Effector CD4-positive, alpha-beta T cell (primary cell): ENCODE data around the gene SLC6A3.
A peak's percentile ranks its signal among the peaks of the same experiment; 100 is the strongest.
"Not testable (repeated sequence)": the region's sequence is repeated elsewhere in the genome, so short reads cannot be mapped to it uniquely, and the experiment has no call there.

Experiments used
- DNase-seq: peaks from one replicate; pipeline ENCODE4 v3.0.0-alpha.2; 2020

SLC6A3 gene

DNA sequence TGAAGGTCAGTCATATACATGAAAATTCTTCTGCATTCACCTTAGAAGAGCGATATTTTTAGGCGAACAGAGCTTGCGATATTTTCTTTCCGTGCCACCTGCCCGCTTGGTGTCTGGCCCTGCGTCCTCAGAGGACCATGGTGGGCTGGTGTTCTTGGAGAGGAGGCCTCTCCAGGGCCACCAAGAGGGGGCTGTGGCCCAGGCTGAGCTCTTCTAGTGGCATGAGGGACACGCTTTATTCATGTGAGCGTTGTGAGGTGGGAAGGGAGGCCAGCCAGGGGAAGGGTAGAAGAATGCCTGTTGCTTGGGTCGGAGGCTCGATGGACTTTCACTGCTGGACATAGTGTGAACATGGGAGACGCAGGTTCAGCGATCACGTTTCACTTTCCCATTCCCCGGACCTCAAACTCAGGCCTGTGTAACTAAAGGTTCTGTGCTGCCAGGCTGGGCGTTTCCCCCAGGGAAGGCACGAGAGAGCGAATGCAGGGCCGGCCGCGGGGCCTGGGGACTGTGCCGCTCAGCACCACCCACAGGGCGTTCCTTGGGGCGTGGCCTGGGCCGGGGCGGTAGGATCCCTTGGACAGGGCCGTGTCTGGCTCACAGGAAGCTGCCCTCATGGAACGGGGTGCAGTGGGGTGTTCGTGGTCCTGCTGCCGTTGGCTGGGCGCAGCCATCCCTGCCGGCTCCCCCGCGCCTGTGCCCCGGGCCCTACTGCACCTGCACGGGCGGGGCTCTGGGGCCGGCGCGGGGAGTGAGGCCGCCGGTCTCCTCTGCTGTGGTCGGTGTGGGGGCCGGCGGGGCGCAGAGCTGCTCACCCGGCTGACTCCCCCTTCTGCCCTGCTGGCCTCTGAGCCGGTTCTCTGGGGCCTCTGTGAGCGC is 59.6 kb downstream of the SLC6A3 start:
- peak; percentile 69 for DNase-seq

DNA sequence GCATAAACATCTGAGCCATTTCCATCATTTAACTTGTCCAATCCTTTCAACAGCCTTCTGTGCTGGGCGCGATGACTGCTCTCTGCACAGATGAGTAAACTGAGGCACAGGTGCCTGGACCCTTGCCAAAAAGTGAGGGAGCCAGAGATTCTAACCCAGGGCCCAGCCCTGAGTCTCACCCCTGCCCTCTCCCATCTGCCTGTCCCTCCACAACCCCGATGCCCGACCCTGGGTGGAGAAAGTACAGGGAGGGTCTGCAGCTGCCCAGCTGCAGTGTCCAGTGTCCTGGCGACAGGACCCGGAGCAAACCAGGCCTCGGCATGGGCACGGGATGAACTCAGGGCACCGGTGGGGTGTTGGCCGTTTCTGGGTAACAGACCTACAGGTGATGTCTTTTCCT is 60.7 kb downstream of the SLC6A3 start:
- DNase-seq = no peak

DNA sequence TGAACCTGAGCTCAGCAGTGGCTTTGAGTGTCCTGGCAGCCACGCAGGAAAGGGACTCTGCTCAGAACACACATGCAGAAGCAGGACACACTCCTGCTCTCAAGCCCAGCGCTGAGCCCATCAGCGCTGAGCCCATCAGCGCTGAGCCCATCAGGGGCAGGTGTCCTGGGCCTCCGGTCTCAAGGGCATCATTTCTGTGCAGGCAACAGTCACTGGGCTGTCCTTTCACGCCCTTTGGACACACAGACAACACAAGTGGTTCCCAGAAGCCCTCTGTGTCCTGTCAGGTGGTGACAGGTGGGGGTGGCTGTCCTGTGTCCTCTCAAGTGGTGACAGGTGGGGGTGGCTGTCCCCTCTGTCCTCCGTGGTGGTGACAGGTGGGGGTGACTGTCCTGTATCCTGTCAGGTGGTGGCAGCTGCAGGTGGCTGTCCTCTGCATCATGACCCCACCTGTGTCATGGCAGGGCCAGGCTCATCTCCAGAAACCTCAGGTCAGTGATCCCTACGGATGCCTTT is 61.3 kb downstream of the SLC6A3 start:
- no peak for DNase-seq

DNA sequence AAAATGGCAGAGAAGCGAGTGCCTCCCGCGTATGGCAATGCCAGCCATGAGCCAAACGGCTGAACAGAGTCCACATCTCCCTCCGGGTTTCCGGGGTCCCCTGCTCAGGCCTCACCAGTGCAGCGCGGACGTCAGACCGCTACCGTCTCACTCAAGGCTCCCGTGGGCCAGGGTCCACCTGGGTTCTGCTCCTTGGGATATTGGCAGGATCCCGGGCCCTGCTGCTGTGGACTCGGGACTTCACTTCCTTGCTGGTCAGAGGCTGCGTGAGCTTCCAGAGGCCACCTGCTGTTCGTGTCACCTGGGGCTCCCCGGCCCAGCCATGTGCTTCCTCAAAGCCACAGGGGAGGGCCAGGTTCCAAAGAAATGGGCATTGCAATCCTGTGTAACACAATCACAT is 61.9 kb downstream of the SLC6A3 start:
- DNase-seq = no peak

DNA sequence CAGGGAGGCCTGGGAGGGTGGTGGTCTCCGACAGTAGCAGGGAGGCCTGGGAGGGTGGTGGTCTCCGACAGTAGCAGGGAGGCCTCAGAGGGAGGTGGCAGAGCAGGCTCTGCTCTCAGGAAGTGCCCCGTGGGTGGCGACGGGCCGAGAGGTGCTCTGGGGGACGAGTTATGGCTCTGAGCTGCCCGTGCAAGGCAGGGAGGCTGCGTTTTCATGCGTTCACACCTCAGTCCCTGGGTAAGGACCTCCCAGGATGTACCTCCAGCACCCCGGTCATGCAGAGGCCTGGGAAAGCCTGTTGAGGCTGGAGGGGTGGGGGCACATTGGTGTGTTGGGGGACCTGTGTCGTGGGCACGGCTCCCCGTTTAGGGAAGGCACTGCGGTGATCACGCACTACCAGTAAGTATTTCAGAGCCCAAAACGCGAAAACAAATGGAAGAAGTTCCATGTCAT is 63.0 kb downstream of the SLC6A3 start:
- no peak for DNase-seq

DNA sequence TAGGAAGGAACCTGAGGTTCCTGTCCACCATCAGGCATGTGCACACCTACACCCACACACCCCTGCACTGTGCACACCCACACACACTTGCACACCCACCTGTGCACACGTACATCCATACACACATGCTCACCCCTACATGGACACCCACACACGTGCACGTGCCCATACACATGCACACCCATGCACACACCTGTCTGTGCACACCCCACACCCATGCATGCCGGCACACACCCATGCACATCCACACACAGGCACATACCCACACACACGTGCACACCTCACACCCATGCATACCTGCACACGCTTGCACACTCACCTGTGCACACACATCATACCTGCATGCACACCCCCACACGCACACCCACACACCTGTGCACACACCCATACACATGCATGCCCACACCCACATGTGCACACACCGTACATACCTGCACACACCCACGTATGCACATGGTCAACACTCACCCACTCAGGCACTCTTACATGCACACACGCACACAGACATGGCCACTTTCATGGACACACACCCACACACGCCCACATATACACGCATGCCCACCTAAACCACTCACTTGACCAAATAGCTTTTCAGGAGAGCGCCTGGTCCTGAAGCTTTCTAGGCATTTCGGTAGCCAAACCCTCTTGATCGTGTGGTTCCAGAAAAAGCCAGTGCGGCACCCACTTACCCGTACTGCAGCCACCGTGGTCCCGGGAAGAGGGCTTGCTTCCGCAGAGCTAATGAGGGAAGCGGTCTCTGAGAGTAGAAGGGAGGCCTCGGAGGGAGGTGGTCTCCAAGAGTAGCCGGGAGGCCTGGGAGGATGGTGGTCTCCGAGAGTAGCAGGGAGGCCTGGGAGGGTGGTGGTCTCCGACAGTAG is 63.6 kb downstream of the SLC6A3 start:
- no peak for DNase-seq

DNA sequence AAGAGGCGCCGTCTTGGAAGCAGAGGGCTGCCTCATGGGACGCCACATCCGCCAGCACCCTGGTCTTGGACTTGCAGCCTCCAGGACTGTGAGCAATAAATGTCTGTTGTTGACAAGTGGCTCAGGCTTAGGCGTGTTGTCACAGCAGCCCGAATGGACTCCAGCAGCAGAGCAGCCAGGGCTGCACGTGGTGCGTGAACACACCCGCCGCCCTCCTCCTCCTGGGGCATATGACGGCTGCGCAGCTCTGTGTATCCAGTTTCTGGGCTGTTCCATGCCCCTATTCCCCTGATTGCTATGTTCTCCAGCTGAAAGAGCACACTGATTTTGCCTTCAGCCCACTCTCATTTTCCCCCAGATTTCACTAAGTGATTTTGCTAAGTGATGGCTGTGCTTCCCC is 64.3 kb downstream of the SLC6A3 start:
- no peak for DNase-seq

DNA sequence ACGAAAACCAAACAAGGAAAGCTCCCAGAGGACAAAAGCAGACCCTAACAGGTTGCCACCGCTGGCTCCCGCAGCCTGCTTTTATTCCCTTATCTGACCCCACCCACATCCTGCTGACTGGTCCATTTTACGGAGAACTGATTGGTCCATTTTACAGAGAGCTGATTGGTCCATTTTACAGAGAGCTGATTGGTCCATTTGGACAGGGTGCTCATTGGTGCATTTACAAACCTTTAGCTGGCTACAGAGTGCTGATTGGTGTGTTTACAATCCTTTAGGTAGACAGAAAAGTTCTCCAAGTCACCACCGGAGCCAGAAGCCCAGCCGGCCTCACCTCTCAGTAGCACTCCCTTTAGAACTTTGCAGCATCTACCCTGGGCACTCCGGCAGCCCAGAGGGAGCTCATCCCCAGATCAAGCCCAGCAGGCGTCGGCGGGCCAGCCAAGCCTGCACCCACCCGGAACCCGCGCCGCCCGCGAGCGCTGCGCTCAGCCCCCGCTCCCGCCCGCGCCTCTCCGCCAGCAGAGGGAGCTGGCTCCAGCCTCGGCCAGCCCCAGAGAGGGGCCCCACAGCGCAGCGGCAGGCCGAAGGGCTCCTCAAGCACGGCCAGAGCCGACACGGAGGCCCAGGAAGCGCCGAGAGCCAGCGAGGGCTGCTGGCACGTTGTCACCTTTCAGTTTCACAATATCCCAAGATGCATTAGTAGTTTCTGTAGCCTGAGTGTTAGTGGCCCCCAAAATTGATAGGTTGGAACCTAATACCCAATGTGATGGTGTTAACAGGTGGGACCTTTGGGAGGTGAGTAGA is 65.0 kb downstream of the SLC6A3 start:
- peak; percentile 31 for DNase-seq

DNA sequence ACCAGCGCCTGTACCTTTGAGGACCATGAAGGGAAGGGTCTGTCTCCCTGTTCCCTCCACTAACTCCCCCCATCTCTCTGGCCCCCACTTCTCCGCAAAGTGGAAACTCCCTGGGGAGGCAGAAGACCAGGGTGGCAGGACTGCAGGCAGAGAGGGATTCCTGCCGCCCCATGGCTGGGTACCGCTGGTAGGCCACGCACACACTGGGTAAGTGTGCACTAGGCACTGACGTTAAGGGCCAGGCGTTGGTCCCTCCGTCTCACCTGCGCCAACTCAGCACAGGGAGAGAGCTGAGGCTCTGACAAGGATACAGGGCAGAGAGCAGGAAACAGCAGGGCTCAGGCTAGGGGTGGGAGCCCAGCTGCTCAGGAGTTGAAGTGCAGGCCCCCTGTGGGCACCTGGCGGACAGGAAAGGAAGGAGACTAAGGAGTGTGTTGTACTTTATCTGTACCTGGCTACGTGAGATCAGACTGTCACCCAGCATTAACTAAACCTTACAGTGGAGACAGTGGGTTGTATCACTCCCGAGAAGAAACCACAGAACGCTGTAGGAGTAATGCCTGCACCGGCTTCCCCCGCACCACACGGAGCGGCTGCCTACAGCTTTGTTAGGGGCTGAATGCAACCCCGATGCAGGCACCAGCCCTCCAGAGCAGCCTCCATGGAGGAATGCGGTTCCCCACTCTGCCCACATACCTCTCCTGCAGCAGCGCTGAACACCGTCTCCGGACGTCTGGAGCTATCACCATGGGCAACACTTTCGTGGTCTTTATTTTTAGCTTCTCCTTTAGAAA is 66.2 kb downstream of the SLC6A3 start:
- no peak for DNase-seq

DNA sequence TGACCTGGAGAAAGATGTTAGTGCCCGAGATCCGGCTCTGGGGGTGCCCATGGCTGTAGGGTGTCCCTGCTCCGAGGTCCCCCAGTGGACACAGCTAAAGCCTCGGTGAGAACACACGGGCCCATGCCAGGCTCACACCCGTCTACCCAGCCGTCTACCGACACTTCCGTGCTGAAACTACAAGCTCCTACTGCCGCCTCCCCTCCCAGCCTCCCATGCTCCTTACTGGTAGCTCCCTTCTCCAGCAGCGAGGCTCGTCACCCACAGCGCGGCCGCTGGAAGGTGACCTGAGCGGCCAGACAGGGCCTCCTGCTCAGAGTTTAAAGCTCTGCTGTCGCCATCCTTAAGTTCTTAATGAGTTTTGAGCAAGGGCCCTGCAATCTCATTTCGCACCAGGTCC is 67.1 kb downstream of the SLC6A3 start:
- DNase-seq = no peak

DNA sequence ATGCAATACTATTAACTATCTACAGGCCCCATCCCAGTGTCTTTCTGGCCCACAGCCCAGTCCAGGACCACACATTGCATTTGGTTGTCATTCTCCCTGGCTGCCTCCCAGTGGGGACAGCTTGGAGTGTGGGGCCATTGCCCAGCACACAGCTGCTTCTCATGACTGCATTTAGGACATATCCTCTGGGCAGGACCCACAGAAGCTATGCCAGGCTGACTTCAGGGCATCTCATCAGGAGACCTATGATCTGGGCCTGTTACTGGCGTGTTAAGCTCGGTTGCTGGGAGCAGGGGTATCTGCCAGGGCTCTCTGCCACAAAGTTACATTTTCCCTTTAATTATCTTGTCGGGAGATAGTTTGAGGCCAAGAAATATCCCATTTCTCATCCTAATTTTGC is 68.3 kb downstream of the SLC6A3 start:
- no peak for DNase-seq

DNA sequence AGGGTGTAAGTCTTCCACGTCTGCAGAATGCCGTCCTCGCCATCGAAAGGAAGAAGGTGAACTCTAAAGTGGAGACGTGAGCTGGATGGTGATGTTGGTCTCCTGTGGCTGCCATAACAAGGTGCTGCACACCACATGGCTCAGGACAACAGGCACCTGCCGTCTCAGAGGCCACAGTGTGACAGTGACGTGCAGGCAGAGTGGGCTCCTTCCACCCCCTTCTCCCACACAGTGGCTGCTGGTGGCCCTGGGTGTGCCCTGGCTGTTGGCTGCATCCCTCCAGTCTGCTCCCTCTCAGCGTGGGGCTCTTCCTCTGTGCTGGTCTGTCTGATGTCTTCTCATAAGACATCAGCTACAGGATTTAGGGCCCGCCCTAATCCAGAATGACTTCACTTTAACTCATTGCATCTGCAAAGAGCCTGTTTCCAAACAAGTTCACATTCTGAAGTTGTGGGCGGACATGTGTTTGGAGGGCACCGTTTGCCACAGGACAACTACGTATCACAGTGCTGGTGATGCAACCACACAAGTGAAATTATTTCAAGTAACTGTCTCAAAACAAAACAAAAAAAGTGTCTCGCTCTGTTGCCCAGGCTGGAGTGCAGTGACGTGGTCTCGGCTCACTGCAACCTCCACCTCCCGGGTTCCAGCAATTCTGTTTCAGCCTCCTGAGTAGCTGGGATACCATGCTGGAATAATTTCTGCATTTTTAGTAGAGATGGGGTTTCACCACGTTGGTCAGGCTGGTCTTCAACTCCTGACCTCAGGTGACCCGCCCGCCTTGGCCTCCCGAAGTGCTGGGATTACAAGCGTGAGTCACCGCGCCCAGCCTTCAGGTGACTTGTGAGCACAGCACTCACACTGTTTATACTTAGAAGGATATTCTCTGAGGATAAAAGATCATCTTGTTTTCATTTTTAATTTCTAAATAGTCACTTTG is 69.1 kb downstream of the SLC6A3 start:
- no peak for DNase-seq

DNA sequence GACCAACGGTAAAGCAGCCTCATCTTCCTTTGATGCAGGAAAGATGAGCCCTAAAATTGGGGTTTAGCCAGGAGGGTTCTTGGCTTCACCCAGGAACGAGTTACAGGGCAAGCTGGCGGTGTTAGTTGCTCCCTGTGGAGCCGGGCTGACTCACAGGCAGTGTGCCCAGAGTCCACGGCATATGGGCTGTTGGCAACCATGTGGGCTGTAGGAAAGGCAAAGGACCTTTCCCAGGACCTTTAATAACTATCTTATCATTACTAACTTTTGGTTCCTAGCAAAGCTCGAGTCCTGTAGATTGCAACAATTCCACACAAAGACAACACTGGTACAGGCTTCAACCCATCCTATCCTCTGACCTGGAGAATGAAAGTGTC is 70.6 kb downstream of the SLC6A3 start:
- no peak for DNase-seq

DNA sequence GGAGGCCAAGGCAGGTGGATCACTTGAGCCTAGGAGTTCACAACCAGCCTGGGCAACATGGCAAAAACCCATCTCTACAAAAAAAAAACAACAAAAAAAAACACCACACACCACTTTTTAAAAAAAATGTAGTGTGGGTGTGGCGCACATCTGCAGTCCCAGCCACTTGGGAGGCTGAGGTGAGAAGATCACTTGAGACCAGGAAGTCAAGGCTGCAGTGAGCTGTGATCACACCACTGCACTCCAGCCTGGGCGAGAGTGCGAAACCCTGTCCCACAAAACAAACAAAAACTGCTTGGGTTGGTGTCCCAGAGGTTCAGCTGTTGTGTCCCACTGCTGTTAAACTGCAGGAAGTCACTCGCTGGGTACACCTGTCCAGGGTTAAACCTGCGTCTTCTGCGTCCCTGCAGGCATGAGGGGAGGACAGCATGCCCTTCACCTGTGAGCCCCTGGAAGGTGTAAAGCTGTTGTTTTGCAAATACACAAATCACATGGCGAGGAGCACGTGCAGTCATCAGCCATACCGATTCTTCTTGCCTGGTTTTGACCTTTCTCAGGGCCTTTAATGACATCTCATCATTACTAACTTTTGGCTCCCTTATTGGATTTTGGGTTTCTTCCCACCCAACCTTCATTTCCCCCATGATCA is 71.1 kb downstream of the SLC6A3 start:
- no peak for DNase-seq

DNA sequence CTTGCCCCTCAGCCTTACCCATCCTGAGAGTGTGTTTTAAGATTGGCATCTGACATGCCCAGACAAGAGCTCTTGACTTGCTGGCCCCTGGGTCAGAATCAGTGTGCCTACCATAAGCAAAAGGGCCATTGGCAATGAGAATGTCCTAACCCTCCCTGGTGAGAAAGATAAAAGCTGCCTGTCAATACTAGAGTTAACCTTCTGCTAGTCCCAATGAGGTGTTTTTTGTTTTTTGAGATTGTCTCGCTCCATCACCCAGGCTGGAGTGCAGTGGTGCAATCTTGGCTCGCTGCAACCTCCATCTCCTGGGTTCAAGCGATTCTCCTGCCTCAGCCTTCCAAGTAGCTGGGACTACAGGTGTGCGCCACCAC is 73.3 kb downstream of the SLC6A3 start:
- not testable (repeated sequence) for DNase-seq

DNA sequence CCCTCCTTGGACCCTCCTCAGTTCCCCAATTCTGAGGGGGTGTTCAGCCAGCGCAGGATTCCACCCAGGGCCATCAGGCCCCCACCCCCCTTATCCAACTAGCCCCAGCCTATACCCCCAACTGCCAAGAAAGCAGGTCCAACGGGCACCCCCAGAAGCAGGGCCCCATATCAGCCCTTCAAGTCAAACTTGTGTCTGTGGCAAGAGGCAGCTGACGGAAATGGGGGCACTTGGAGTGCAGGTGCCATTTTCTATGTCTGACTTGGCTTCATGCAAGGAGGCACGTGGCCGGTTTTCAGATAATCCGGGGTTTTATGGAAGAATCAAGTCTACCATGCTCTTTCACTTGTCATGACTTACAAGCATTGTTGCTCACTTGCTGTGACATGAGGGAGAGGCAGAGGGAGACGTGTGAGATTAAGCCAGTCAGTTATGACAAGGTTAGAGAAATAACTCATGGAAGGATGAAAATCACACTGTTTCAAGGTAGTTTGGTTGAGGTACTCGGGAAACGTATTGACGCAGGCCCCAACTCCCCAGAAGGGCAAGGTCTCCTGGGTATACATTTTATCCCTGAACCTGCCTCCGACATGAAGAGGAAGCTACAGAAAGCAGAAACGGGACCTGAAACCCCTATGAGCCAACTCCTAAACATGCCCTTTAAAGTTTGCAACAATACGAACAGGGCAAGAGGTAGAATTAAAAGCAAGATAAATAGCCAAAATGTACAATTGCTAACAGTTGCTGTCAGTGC is 73.8 kb downstream of the SLC6A3 start:
- DNase-seq = no peak

DNA sequence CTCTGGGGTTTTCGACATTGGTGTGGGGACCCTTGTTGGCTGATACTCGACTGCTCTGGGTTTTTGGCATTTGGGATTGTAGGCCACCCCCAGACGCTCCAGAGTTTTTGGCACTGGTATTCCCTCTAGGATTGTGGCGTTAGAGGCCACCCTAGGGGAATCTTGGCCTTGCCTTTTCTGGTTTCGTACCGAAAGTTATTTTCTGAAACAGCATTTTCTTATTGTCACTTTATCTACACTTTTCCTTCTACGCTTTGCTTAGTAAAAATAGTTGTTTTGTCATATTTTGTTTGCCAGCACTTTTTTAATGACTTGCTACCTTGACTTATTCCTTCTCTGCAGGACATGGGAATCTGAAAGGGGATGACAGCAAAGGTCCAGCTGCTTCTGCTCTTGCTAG is 75.2 kb downstream of the SLC6A3 start:
- DNase-seq = no peak

DNA sequence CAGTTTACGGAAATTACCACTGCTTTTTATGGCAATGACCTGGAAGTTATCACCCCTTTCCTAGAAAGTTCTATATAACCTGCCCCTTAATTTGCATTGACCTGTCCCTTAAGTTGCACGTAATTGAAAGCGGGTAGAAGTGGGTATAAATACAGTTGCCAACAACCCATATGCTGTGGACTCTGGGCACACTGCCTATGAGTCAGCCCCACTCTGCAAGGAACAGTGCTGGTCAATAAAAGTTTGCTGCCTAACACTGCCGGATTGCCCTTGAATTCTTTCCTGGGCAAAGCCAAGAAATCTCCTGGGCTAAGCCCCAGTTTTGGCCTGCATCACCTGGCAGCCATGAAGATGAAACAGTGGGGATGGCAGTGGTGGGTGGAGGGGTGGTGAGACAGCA is 76.5 kb downstream of the SLC6A3 start:
- no peak for DNase-seq

DNA sequence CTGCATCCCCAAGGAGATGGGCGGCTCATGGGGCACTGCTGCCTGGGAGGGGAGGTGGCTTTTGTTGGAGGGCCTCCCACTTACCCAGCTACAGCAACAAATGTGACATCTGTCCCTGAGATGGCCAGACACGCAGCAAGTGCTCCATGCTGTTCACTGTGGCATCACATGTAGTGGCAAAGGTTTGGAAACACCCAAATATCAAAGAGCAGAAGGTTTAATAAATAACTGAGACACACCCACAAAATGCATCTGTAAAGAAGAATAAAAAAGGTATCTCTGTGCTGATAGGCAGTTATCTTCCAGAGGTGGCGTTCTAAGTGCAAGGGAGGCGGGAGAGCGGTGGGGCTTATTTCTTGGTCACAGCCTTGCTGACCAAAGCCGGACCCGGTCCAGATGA is 77.0 kb downstream of the SLC6A3 start:
- no peak for DNase-seq

DNA sequence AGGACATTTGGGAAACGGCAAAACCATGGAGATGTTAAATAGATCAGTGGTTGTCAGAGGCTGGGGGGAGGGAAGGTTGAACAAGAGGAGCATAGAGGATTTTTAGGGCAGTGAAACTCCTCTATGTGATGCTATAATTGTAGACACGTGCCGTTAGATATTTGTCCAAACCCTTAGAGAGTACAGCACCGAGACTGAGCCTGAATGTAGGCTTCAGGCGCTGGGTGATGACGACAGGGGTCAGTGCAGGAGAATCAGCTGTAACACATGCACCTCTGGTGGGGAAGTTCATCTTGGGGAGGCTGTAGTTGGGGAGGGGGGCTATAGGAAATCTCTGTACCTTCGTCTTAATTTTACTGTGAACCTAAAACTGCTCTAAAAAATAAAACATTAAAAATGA is 78.1 kb downstream of the SLC6A3 start:
- DNase-seq = no peak
